ENCODE results near the gene PLIN5. TPM values are rescaled to one million over a fixed set of nuclear protein-coding genes. Genes with fewer than 3 reads are reported as not detected.
A peak's percentile ranks its signal among the peaks of the same experiment; 100 is the strongest.

PLIN5 gene
- total and polyA plus RNA-seq, 2 of the 8 experiments (the other 6 are each of a cell fraction or from before 2014, with no cell fraction given): 2.0 to 2.5 TPM

- peaks cover 14 to 35% of the 10 kb centered on the region in 2 experiments; a peak in 3 of 4 replicates for H3K79me2 ChIP-seq (ENCODE audit: control insufficient read depth in 1 of 2, insufficient read depth in 2 of 2, low read length in 2 of 2)
- CTCF ChIA-PET (ENCODE audit: partially characterized antibody): interaction anchor here (0.6 to 2.1 kb wide), 11 partner anchors 20 to 551 kb away, joined by 3 to 6 read pairs (median 3); no protein-coding TSS in a partner anchor
- no peak overlapping the region for H2BK15ac ChIP-seq (ENCODE audit: low read length)
- H4K5ac ChIP-seq (ENCODE audit: insufficient read length, low read depth, low read length): no peak overlapping the region
- H3K23me2 ChIP-seq (ENCODE audit: low read depth, low read length): peaks cover 22% of the 10 kb centered on the region
- peak overlapping the region; percentile 76 for H2AFZ ChIP-seq (ENCODE audit: low read length)
- peaks cover 0 to 16% (median 11%) of the 10 kb centered on the region in 4 experiments; a peak in 5 of 7 replicates for H3K4me1 ChIP-seq (replicated peaks in 1 of 4; ENCODE audit: control insufficient read depth in 3 of 4, insufficient read depth in 4 of 4, low read length in 3 of 4)
- peaks cover 8 to 28% (median 17%) of the 10 kb centered on the region in 4 experiments; a peak in 7 of 8 replicates for H3K36me3 ChIP-seq (ENCODE audit: control insufficient read depth in 2 of 4, insufficient read depth in 4 of 4, low read length in 3 of 4)
- no peaks in the 10 kb centered on the region; a peak in 1 of 7 replicates for H3K27me3 ChIP-seq (replicated peaks in 1 of 4; ENCODE audit: control insufficient read depth in 3 of 4, extremely low read depth in 1 of 4, insufficient read depth in 3 of 4, low read length in 3 of 4)
- H3K4me3 ChIP-seq (ENCODE audit: extremely low read depth in 1 of 4, insufficient read depth in 2 of 4, low read depth in 3 of 4, low read length in 4 of 4): peak overlapping the region; percentile 69 to 99 (median 74)
- DNase-seq (ENCODE audit: low read depth in 1 of 2, low spot score in 2 of 2): peak; percentile 68 to 79
- no peak overlapping the region for H3K14ac ChIP-seq (ENCODE audit: insufficient read length)
- 0 out of 2 replicates have a peak overlapping the region, but pooled peaks have one; percentile 43 for H3K27ac ChIP-seq (ENCODE audit: low read depth, low read length)
- H3K18ac ChIP-seq (ENCODE audit: extremely low read depth, low read length): no peak overlapping the region
- H4K91ac ChIP-seq (replicated peaks; ENCODE audit: insufficient read length, low read length): no peak overlapping the region
- peak overlapping the region; percentile 81 to 95 for H3K4me2 ChIP-seq (ENCODE audit: insufficient read depth in 1 of 2, low read depth in 2 of 2, low read length in 2 of 2)
- FAIRE-seq: peak; percentile 83
- peak overlapping the region; percentile 75 for H3K4ac ChIP-seq (replicated peaks; ENCODE audit: insufficient read length, low read depth, low read length)
- no peak overlapping the region for H3K23ac ChIP-seq (ENCODE audit: insufficient read length)
- H2BK20ac ChIP-seq (ENCODE audit: low read length): no peak overlapping the region
- peak overlapping the region; percentile 80 for H4K8ac ChIP-seq (ENCODE audit: extremely low read depth, insufficient read depth, low read length)
- H3K56ac ChIP-seq (replicated peaks; ENCODE audit: insufficient read length, low read depth, low read length): peak overlapping the region; percentile 5
- peak overlapping the region; percentile 63; the same call in 1 of the 2 replicates for H2BK5ac ChIP-seq (ENCODE audit: low read depth, low read length)
- POLR2A ChIA-PET (ENCODE audit: partially characterized antibody): interaction anchor here (0.5 to 1.8 kb wide), 17 partner anchors 8 to 259 kb away, joined by 3 to 6 read pairs (median 3); partner anchors contain the start of genes PLIN4 and PLIN5
- whole genome bisulfite sequencing, 2 experiments (ENCODE audit: extremely low coverage in 1 of 2, insufficient coverage in 1 of 2, insufficient read length in 1 of 2, insufficient replicate concordance in 2 of 2, low coverage in 1 of 2, low lambda C conversion rate in 2 of 2, missing lambda C conversion rate in 1 of 2): 4% methylated on average over 13 of the region's 13 CpGs; no CpG with 5 or more reads in 1 of the 2 experiments
- H3K9me3 ChIP-seq (ENCODE audit: insufficient read depth in 2 of 2, low read depth in 1 of 2, low read length in 1 of 2): no peaks in the 10 kb centered on the region
- peaks cover 0 to 15% of the 10 kb centered on the region in 2 experiments for H4K20me1 ChIP-seq (replicated peaks in 1 of 2; ENCODE audit: control insufficient read depth in 1 of 2, insufficient read depth in 2 of 2, low read length in 2 of 2)
- no peak overlapping the region for H2BK12ac ChIP-seq (ENCODE audit: low read depth, low read length)
- H3K79me1 ChIP-seq (ENCODE audit: low read depth, low read length): peaks cover 17% of the 10 kb centered on the region; the same call in 1 of the 2 replicates
- H2AK5ac ChIP-seq (ENCODE audit: low read depth, low read length): no peak overlapping the region
- no peak overlapping the region for H2BK120ac ChIP-seq (replicated peaks; ENCODE audit: low read depth, low read length)
- H3K9ac ChIP-seq (replicated peaks in 1 of 4; ENCODE audit: extremely low read depth in 1 of 4, low read depth in 3 of 4, low read length in 3 of 4): peak overlapping the region in 3 of 4 experiments; percentile 36 to 54 (median 45); a peak in 5 of 7 replicates
- no peak for TF ChIP-seq SUZ12 (IDR thresholded peaks at IDR 0.05; ENCODE audit: low read length)
- no peak for TF ChIP-seq RNF2 (IDR thresholded peaks at IDR 0.05; ENCODE audit: borderline replicate concordance, low read depth, low read length, missing control alignments, poor library complexity, severe bottlenecking)
- peak; percentile 38 for TF ChIP-seq KDM4A (IDR thresholded peaks at IDR 0.05; ENCODE audit: low read depth, low read length, severe bottlenecking)
- TF ChIP-seq SP1 (IDR thresholded peaks at IDR 0.05; ENCODE audit: low read depth, low read length): peak; percentile 93
- no peak for TF ChIP-seq CTCF (IDR thresholded peaks at IDR 0.05; ENCODE audit: control extremely low read depth in 1 of 3, insufficient read depth in 1 of 3, low read depth in 1 of 3, low read length in 3 of 3)
- TF ChIP-seq SRF (IDR thresholded peaks at IDR 0.05; ENCODE audit: low read depth, low read length): no peak
- TF ChIP-seq CHD2 (IDR thresholded peaks at IDR 0.05; ENCODE audit: low read length): peak; percentile 86
- TF ChIP-seq EZH2 (IDR thresholded peaks at IDR 0.05; ENCODE audit: low read depth, low read length, severe bottlenecking): no peak
- no peak for TF ChIP-seq ASH2L (IDR thresholded peaks at IDR 0.05; ENCODE audit: low read length)
These were observed 60.5 kb downstream of the PLIN5 start for GRCh38 chr19:4474514-4475022.
